HepG2 (cell line): Measurements from ENCODE around the gene KCNB1.

ENCODE experiments used
- AGO2 ChIP-seq: fragments of 200-400 bp; formaldehyde crosslinking; optimal IDR thresholded peaks from 2 replicates; pipeline ENCODE3; 2017; ENCODE audit warnings: mild to moderate bottlenecking, low read depth, low read length, moderate library complexity
- CREB1 ChIP-seq, 2 experiments: fragments of 450-650 bp in 1 of 2; IDR thresholded peaks; 2 replicates each; pipeline ENCODE4 v1.6.1; 2016 to 2017; ENCODE audit warnings: control low read depth in 1 of 2, mild to moderate bottlenecking in 1 of 2, missing compliant biosample characterization in 1 of 2, missing genetic modification characterization in 1 of 2
- FOSL2 ChIP-seq: sonication (generic); formaldehyde crosslinking; IDR thresholded peaks from 2 replicates; pipeline ENCODE4 v1.4.0; 2020; ENCODE audit warnings: missing genetic modification reagents
- FUBP1 ChIP-seq: sonication (generic); formaldehyde crosslinking; IDR thresholded peaks from 2 replicates; pipeline ENCODE4 v1.5.1; 2020; ENCODE audit warnings: missing genetic modification reagents, mild to moderate bottlenecking, borderline replicate concordance
- MZF1 ChIP-seq: sonication (generic); formaldehyde crosslinking; IDR thresholded peaks from 2 replicates; pipeline ENCODE4 v1.8.1; 2023; ENCODE audit warnings: mild to moderate bottlenecking, missing genetic modification reagents, borderline replicate concordance
- RAD21 ChIP-seq: fragments of 450-650 bp; formaldehyde crosslinking; IDR thresholded peaks from 2 replicates; pipeline ENCODE4 v1.5.0; 2020; ENCODE audit warnings: mild to moderate bottlenecking
- ZBTB21 ChIP-seq: sonication (generic); formaldehyde crosslinking; IDR thresholded peaks from 2 replicates; pipeline ENCODE4 v1.4.0; 2020; ENCODE audit warnings: missing genetic modification reagents
- ZFX ChIP-seq: sonication (generic); formaldehyde crosslinking; IDR thresholded peaks from 2 replicates; pipeline ENCODE4 v1.4.0; 2020; ENCODE audit warnings: mild to moderate bottlenecking, low read depth, missing genetic modification reagents, moderate library complexity
- ZNF274 ChIP-seq: sonication (generic); formaldehyde crosslinking; IDR thresholded peaks from 2 replicates; pipeline ENCODE4 v1.5.1; 2020; ENCODE audit warnings: mild to moderate bottlenecking, missing genetic modification reagents
- ZNF567 ChIP-seq: sonication (generic); formaldehyde crosslinking; IDR thresholded peaks from 2 replicates; pipeline ENCODE4 v1.8.1; 2023; ENCODE audit warnings: mild to moderate bottlenecking, missing genetic modification reagents, borderline replicate concordance
- TF ChIP-seq, protein P1 (sequence below): sonication (generic); formaldehyde crosslinking; IDR thresholded peaks from 2 replicates; pipeline ENCODE4 v1.5.0; 2020; ENCODE audit warnings: mild to moderate bottlenecking, missing genetic modification reagents, moderate library complexity
- TF ChIP-seq, protein P2 (sequence below): sonication (generic); formaldehyde crosslinking; IDR thresholded peaks from 2 replicates; pipeline ENCODE4 v1.4.0; 2020; ENCODE audit warnings: missing genetic modification reagents, borderline replicate concordance
- TF ChIP-seq, protein P3 (sequence below): sonication (generic); formaldehyde crosslinking; IDR thresholded peaks from 2 replicates; pipeline ENCODE4 v1.4.0; 2020; ENCODE audit warnings: missing genetic modification reagents
- TF ChIP-seq, protein P4 (sequence below): IDR thresholded peaks from 2 replicates; pipeline ENCODE4 v1.6.1; 2012; ENCODE audit warnings: low read length, improper control_type of control experiment

GRCh38 chr20:49386848-49387580 is 95.5 kb downstream of the KCNB1 start:
- TF ChIP-seq, protein P1, sequence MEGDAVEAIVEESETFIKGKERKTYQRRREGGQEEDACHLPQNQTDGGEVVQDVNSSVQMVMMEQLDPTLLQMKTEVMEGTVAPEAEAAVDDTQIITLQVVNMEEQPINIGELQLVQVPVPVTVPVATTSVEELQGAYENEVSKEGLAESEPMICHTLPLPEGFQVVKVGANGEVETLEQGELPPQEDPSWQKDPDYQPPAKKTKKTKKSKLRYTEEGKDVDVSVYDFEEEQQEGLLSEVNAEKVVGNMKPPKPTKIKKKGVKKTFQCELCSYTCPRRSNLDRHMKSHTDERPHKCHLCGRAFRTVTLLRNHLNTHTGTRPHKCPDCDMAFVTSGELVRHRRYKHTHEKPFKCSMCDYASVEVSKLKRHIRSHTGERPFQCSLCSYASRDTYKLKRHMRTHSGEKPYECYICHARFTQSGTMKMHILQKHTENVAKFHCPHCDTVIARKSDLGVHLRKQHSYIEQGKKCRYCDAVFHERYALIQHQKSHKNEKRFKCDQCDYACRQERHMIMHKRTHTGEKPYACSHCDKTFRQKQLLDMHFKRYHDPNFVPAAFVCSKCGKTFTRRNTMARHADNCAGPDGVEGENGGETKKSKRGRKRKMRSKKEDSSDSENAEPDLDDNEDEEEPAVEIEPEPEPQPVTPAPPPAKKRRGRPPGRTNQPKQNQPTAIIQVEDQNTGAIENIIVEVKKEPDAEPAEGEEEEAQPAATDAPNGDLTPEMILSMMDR (CRISPR knock-in tag), result no peak
- TF ChIP-seq, protein P2, sequence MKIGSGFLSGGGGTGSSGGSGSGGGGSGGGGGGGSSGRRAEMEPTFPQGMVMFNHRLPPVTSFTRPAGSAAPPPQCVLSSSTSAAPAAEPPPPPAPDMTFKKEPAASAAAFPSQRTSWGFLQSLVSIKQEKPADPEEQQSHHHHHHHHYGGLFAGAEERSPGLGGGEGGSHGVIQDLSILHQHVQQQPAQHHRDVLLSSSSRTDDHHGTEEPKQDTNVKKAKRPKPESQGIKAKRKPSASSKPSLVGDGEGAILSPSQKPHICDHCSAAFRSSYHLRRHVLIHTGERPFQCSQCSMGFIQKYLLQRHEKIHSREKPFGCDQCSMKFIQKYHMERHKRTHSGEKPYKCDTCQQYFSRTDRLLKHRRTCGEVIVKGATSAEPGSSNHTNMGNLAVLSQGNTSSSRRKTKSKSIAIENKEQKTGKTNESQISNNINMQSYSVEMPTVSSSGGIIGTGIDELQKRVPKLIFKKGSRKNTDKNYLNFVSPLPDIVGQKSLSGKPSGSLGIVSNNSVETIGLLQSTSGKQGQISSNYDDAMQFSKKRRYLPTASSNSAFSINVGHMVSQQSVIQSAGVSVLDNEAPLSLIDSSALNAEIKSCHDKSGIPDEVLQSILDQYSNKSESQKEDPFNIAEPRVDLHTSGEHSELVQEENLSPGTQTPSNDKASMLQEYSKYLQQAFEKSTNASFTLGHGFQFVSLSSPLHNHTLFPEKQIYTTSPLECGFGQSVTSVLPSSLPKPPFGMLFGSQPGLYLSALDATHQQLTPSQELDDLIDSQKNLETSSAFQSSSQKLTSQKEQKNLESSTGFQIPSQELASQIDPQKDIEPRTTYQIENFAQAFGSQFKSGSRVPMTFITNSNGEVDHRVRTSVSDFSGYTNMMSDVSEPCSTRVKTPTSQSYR (CRISPR knock-in tag), result no peak
- TF ChIP-seq FUBP1 (CRISPR knock-in tag), result no peak
- no peak for TF ChIP-seq RAD21 (CRISPR knock-in tag)
- no peak for TF ChIP-seq CREB1 (IDR thresholded peaks at IDR 0.05)
- TF ChIP-seq CREB1 (CRISPR knock-in tag; IDR thresholded peaks at IDR 0.05), result no peak
- no peak for TF ChIP-seq ZBTB21
- no peak for TF ChIP-seq MZF1
- TF ChIP-seq, protein P3, sequence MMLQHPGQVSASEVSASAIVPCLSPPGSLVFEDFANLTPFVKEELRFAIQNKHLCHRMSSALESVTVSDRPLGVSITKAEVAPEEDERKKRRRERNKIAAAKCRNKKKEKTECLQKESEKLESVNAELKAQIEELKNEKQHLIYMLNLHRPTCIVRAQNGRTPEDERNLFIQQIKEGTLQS (CRISPR knock-in tag), result no peak
- TF ChIP-seq ZNF567 (CRISPR knock-in tag), result no peak
- no peak for TF ChIP-seq ZNF274 (CRISPR knock-in tag)
- TF ChIP-seq ZFX (CRISPR knock-in tag), result no peak
- TF ChIP-seq AGO2, result no peak
- no peak for TF ChIP-seq FOSL2 (CRISPR knock-in tag)
- TF ChIP-seq, protein P4, sequence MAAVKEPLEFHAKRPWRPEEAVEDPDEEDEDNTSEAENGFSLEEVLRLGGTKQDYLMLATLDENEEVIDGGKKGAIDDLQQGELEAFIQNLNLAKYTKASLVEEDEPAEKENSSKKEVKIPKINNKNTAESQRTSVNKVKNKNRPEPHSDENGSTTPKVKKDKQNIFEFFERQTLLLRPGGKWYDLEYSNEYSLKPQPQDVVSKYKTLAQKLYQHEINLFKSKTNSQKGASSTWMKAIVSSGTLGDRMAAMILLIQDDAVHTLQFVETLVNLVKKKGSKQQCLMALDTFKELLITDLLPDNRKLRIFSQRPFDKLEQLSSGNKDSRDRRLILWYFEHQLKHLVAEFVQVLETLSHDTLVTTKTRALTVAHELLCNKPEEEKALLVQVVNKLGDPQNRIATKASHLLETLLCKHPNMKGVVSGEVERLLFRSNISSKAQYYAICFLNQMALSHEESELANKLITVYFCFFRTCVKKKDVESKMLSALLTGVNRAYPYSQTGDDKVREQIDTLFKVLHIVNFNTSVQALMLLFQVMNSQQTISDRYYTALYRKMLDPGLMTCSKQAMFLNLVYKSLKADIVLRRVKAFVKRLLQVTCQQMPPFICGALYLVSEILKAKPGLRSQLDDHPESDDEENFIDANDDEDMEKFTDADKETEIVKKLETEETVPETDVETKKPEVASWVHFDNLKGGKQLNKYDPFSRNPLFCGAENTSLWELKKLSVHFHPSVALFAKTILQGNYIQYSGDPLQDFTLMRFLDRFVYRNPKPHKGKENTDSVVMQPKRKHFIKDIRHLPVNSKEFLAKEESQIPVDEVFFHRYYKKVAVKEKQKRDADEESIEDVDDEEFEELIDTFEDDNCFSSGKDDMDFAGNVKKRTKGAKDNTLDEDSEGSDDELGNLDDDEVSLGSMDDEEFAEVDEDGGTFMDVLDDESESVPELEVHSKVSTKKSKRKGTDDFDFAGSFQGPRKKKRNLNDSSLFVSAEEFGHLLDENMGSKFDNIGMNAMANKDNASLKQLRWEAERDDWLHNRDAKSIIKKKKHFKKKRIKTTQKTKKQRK, result no peak
